ENCODE measurements around the gene COTL1. TPM values are rescaled to one million over a fixed set of nuclear protein-coding genes. Genes with fewer than 3 reads are reported as not detected.

COTL1 gene
- total RNA-seq, 1 donor from 2014 or later = 37.6 TPM

DNA sequence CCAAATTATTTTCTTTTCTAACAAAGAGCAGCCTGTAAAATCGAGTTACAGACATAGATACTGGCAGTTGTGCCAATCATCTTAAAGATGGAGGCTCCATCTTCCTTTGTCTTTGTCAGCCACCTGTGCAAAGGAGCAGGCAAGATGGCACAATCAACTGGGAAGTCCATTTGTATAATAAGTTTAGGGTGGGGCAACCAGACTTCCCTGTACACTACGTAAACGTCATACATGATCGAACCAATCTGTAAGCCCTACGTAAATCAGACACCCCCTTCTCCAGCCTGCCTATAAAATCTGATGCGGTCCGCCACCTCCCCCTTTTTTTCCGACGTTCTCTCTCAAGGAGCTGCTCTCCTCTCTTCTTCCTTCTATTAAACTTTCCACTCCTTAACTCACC, 82.0 kb downstream of the COTL1 start:
- H3K36me3 Mint-ChIP-seq (ENCODE audit: insufficient read depth) = no peaks in the 10 kb centered on the region
- H3K27me3 Mint-ChIP-seq = no peaks in the 10 kb centered on the region
- peaks cover 14% of the 10 kb centered on the region for H3K4me1 Mint-ChIP-seq (ENCODE audit: low read depth)
- no peaks in the 10 kb centered on the region for H3K9me3 Mint-ChIP-seq (ENCODE audit: low read depth)
- no peak overlapping the region for H3K27ac Mint-ChIP-seq
- TF ChIP-seq, protein P1, sequence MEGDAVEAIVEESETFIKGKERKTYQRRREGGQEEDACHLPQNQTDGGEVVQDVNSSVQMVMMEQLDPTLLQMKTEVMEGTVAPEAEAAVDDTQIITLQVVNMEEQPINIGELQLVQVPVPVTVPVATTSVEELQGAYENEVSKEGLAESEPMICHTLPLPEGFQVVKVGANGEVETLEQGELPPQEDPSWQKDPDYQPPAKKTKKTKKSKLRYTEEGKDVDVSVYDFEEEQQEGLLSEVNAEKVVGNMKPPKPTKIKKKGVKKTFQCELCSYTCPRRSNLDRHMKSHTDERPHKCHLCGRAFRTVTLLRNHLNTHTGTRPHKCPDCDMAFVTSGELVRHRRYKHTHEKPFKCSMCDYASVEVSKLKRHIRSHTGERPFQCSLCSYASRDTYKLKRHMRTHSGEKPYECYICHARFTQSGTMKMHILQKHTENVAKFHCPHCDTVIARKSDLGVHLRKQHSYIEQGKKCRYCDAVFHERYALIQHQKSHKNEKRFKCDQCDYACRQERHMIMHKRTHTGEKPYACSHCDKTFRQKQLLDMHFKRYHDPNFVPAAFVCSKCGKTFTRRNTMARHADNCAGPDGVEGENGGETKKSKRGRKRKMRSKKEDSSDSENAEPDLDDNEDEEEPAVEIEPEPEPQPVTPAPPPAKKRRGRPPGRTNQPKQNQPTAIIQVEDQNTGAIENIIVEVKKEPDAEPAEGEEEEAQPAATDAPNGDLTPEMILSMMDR (IDR thresholded peaks at IDR 0.05; ENCODE audit: unreplicated experiment) = no peak
- DNase-seq (ENCODE audit: low spot score, unreplicated experiment) = no peak
- no peak overlapping the region for H3K4me3 Mint-ChIP-seq (ENCODE audit: low read depth)

DNA sequence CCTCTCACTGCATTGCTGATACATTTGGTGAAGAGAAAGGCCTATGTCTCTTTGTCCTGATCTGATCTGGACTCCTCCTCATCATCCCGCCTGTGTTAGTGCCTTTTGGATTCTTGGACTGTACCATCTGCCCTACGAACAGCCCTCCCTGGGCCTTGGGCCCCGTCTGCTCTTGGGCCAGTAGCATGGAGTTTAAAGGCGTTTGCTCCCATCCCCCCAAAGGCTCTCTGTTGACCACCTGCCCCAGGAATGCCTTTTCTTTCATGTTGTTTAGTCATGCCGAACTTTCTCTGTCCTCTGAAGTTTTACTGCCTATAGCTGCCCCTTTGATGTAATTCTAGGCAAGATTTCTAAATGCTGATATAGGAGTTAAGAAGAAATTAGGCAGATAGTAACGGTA, 82.5 kb downstream of the COTL1 start:
- Mint-ChIP-seq H3K27me3 (no peaks in the 10 kb centered on the region), H3K4me3 (ENCODE audit: low read depth) (no peak overlapping the region), H3K36me3 (ENCODE audit: insufficient read depth) (no peaks in the 10 kb centered on the region), H3K4me1 (ENCODE audit: low read depth) (peaks cover 14% of the 10 kb centered on the region), H3K9me3 (ENCODE audit: low read depth) (no peaks in the 10 kb centered on the region), H3K27ac (peak overlapping the region; percentile 88)
- DNase-seq (ENCODE audit: low spot score, unreplicated experiment) = no peak
- TF ChIP-seq, protein P1 (IDR thresholded peaks at IDR 0.05; ENCODE audit: unreplicated experiment) = no peak

DNA sequence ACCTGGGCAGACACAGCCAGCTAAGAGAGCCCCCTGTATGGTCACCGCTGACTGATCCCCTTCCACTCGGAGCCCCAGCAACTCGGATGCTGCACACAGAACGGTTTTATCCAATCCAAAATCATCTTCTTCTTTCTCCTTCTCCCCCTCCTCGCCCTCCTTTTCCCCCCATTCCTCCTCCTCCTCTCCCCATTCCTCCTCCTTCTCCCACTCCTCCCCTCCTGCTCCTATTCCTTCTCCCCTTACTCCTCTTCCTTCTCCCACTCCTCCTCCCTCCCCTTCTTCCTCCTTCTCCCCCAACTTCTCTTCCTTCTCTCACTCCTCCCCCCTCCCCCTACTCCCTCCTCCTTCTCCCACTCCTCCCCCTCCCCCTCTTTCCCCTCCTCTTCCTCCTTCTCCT, 83.1 kb downstream of the COTL1 start:
- TF ChIP-seq, protein P1 (IDR thresholded peaks at IDR 0.05; ENCODE audit: unreplicated experiment) = no peak
- Mint-ChIP-seq H3K9me3 (ENCODE audit: low read depth) (no peaks in the 10 kb centered on the region), H3K27me3 (no peaks in the 10 kb centered on the region), H3K27ac (no peak overlapping the region), H3K4me3 (ENCODE audit: low read depth) (no peak overlapping the region), H3K4me1 (ENCODE audit: low read depth) (peaks cover 14% of the 10 kb centered on the region), H3K36me3 (ENCODE audit: insufficient read depth) (no peaks in the 10 kb centered on the region)
- DNase-seq (ENCODE audit: low spot score, unreplicated experiment) = no peak

DNA sequence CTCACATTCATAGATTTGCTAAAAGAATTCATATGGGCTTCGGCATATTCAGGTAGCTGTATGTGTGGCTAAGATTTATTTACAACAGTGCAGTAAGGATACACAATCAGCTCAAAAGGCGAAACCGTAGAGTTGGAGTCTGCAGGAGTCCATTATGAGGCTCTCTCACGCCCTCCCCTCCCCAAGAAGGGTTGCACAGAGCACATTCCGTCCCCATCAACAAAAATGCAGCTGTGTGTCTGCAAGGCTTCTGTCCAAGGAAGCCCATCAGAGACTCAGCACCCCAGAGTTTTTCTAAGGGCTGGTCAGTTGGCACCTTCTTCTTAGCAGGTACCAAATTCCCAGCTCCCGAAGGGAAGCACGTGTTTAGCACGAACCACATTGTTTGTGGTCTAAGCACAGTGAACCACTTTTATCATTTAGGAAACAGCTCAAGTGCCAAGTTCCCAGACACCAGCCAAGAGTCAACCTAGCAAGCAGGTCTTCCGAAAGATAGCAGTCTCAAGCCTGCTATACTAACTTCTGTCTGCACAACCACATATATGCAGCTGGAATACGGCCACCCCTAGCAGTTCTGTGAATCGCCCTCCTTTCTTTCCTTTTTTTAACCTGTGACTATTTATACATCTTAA, 84.9 kb downstream of the COTL1 start:
- TF ChIP-seq, protein P1 (IDR thresholded peaks at IDR 0.05; ENCODE audit: unreplicated experiment) = no peak
- Mint-ChIP-seq H3K4me3 (ENCODE audit: low read depth) (no peak overlapping the region), H3K4me1 (ENCODE audit: low read depth) (peaks cover 14% of the 10 kb centered on the region), H3K27ac (no peak overlapping the region), H3K27me3 (peaks cover 5% of the 10 kb centered on the region), H3K36me3 (ENCODE audit: insufficient read depth) (peaks cover 1% of the 10 kb centered on the region), H3K9me3 (ENCODE audit: low read depth) (peaks cover 6% of the 10 kb centered on the region)
- DNase-seq (ENCODE audit: low spot score, unreplicated experiment) = no peak

DNA sequence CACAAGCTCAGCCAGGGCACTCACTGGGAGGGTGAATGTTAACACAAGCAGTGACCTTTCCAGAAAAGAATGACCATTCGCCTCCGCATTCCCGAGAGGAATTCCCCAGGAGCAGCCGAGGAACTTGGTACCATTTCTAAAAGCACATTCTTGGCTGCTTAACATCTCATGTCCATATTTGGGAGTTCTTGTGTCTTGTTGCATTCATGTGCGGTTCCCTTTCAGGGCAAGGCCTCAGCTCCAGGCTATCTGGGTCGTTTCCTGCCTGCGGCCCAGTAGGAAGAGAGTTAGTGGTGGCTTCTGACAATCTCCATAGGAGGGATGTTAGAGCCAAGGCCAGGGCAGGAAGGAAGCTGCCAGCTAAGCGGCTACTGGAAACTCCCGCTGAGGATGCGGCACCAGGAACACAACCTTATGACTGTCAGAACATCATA, 85.6 kb downstream of the COTL1 start:
- Mint-ChIP-seq H3K27ac (peak overlapping the region; percentile 85), H3K4me3 (ENCODE audit: low read depth) (no peak overlapping the region), H3K36me3 (ENCODE audit: insufficient read depth) (peaks cover 1% of the 10 kb centered on the region), H3K4me1 (ENCODE audit: low read depth) (peaks cover 10% of the 10 kb centered on the region), H3K27me3 (peaks cover 5% of the 10 kb centered on the region), H3K9me3 (ENCODE audit: low read depth) (peaks cover 6% of the 10 kb centered on the region)
- TF ChIP-seq, protein P1 (IDR thresholded peaks at IDR 0.05; ENCODE audit: unreplicated experiment) = no peak
- DNase-seq (ENCODE audit: low spot score, unreplicated experiment) = no peak
